ENCODE results near the gene MYO3B.

DNA sequence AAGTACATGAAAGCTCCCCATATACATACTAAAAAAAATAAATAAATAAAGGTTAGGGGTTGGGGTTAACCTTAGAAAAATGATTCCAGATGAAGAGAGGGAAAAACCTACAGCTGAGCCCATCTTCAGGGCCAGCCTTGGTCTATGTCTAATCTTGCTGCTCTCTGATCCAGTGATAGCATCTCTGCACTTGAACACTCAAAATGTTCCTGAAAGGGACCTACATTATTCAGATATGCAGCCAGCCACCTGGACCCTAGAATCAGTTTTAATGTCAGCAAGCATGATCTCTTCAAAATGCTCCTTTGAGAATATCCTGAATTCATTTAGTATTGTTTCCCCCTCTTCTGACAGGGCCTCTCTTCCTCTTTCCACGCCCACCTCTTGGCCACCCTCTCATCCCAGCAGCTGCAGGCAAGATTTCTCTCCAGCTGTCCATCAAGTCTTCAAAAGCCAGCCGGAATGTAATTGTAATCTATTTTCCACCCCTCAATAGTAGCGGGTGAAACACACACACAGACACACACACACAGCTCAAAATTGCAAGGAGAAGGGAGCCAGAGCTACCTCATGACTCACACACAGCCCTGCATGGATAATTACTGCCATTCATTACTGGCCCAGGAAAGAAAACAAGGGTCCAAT is 135.5 kb downstream of the MYO3B start:
- TF ChIP-seq GFI1B (tag by site-specific recombination; IDR thresholded peaks at IDR 0.05): no peak
- TF ChIP-seq CTCF (tag by site-specific recombination; IDR thresholded peaks at IDR 0.05): no peak
- TF ChIP-seq YY1 (tag by site-specific recombination; IDR thresholded peaks at IDR 0.05): no peak
- no peak for TF ChIP-seq ZNF10 (tag by site-specific recombination; IDR thresholded peaks at IDR 0.05)

Measured in HEK293 (cell line).